RWPE2 (cell line): ENCODE measurements around the gene ALG9.
A peak's percentile ranks its signal among the peaks of the same experiment; 100 is the strongest.

Experiments used
- ATAC-seq: fragments of 200-7000 bp; cut with Tn5 transposase; 3 replicates; pipeline ENCODE4 v1.9.1; 2021; ENCODE audit warnings: low read depth
- DNase-seq: peaks from one replicate; pipeline ENCODE4 v3.0.0-alpha.2; 2020; ENCODE audit warnings: low spot score
- H3K27ac ChIP-seq: fragments of 450-650 bp; 2 replicates; pipeline ENCODE4 v1.5.1; 2017; ENCODE audit warnings: mild to moderate bottlenecking; ENCODE audit not compliant: poor library complexity, severe bottlenecking
- H3K27me3 ChIP-seq: fragments of 250-450 bp; sonication (Bioruptor Pico); 2 replicates; pipeline ENCODE4 v1.5.1; 2021; ENCODE audit warnings: mild to moderate bottlenecking, moderate library complexity; ENCODE audit not compliant: insufficient read depth, poor library complexity, severe bottlenecking
- H3K36me3 ChIP-seq: fragments of 250-450 bp; sonication (Bioruptor Pico); 2 replicates; pipeline ENCODE4 v1.5.1; 2020; ENCODE audit warnings: low read depth, mild to moderate bottlenecking, moderate library complexity
- H3K4me1 ChIP-seq: fragments of 250-450 bp; sonication (Bioruptor Pico); 2 replicates; pipeline ENCODE4 v1.5.1; 2021; ENCODE audit warnings: mild to moderate bottlenecking, moderate library complexity; ENCODE audit not compliant: insufficient read depth, poor library complexity, severe bottlenecking
- H3K4me3 ChIP-seq: fragments of 250-450 bp; sonication (Bioruptor Pico); 2 replicates; pipeline ENCODE4 v1.5.1; 2021; ENCODE audit warnings: mild to moderate bottlenecking, moderate library complexity; ENCODE audit not compliant: severe bottlenecking
- H3K9me3 ChIP-seq: fragments of 250-450 bp; sonication (Bioruptor Pico); 2 replicates; pipeline ENCODE4 v1.5.1; 2021; ENCODE audit warnings: mild to moderate bottlenecking, moderate library complexity; ENCODE audit not compliant: severe bottlenecking
- TF ChIP-seq, protein P1 (sequence below): fragments of 450-650 bp; IDR thresholded peaks from one replicate; pipeline ENCODE4 v1.5.1; 2017; ENCODE audit warnings: mild to moderate bottlenecking, moderate library complexity; ENCODE audit not compliant: poor library complexity, severe bottlenecking

Gene ALG9

DNA sequence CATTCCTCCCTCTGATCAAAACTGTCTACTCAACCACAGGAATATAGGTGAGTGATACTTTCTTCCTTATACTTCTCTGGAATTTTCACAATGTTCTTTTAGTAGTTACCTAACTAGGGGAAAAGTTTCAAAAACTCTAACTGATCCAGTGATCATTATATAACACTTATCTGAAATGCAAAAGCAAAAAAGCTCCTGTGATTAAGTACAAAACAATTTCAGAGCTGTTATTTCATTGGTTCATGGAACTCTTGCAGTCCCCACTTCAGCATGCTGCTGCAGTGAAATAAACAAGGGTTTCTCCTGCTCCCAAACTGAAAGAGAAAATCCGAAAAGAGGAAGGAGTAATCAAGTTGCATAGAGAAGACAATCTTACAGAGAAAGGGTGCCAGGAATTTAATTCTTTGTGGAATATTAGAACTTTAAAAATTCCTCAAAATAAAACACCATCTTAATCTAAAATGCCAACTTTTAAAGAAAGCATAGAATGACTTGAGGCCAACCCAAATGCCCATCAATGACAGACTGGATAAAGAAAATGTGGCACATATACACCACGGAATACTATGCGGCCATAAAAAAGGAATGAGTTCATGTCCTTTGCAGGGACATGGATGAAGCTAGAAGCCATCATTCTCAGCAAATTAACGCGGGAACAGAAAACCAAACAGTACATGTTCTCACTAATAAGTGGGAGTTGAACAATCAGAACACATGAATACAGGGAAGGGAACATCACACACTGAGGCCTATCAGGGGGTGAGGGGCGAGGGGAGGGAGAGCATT lies 125.5 kb downstream of the ALG9 start:
- Histone ChIP-seq H3K4me3 (no peak overlapping the region), H3K27ac (peak overlapping the region; percentile 68)
- TF ChIP-seq, protein P1, sequence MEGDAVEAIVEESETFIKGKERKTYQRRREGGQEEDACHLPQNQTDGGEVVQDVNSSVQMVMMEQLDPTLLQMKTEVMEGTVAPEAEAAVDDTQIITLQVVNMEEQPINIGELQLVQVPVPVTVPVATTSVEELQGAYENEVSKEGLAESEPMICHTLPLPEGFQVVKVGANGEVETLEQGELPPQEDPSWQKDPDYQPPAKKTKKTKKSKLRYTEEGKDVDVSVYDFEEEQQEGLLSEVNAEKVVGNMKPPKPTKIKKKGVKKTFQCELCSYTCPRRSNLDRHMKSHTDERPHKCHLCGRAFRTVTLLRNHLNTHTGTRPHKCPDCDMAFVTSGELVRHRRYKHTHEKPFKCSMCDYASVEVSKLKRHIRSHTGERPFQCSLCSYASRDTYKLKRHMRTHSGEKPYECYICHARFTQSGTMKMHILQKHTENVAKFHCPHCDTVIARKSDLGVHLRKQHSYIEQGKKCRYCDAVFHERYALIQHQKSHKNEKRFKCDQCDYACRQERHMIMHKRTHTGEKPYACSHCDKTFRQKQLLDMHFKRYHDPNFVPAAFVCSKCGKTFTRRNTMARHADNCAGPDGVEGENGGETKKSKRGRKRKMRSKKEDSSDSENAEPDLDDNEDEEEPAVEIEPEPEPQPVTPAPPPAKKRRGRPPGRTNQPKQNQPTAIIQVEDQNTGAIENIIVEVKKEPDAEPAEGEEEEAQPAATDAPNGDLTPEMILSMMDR = no peak

GRCh38 chr11:111743700-111744099 lies 127.7 kb downstream of the ALG9 start:
- H3K36me3 ChIP-seq = peaks cover 83% of the 10 kb centered on the region
- H3K27ac ChIP-seq = no peak overlapping the region

More for the DNA sequence above, 125.5 kb downstream of the ALG9 start:
- no peak for DNase-seq
- Histone ChIP-seq H3K9me3 (no peaks in the 10 kb centered on the region), H3K36me3 (peaks cover 88% of the 10 kb centered on the region), H3K27me3 (no peaks in the 10 kb centered on the region), H3K4me1 (peaks cover 12% of the 10 kb centered on the region)
- ATAC-seq = peak; percentile 32; the same call in 2 of the 3 replicates

DNA sequence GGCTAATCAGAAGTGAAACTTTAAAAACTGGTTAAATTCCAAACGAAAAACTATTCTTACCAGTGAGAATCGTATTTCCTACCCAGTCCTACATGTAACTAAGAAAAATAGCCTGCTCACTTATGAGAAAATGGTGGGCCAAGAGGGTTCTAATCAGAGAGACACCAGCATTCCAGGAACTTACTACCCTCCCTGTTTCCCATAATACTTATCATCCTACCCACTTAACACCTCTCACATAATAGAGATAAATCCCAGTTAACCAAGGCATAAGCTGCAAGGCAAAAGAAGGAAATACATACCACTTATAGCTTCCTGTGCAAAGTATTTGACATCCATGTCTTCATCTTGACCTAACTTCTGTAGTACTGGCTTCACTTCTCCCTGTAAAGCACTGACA lies 129.6 kb downstream of the ALG9 start:
- no peak for ATAC-seq
- Histone ChIP-seq H3K36me3 (peaks cover 67% of the 10 kb centered on the region), H3K27ac (no peak overlapping the region), H3K27me3 (no peaks in the 10 kb centered on the region), H3K9me3 (no peaks in the 10 kb centered on the region), H3K4me1 (peaks cover 12% of the 10 kb centered on the region), H3K4me3 (no peak overlapping the region)
- no peak for DNase-seq
- TF ChIP-seq, protein P1 = no peak

More at GRCh38 chr11:111743700-111744099, 127.7 kb downstream of the ALG9 start:
- no peaks in the 10 kb centered on the region for H3K27me3 ChIP-seq
- TF ChIP-seq, protein P1 = no peak
- H3K4me1 ChIP-seq = peaks cover 12% of the 10 kb centered on the region
- H3K9me3 ChIP-seq = no peaks in the 10 kb centered on the region
- DNase-seq (no peak), ATAC-seq (no peak)
- H3K4me3 ChIP-seq = no peak overlapping the region

DNA sequence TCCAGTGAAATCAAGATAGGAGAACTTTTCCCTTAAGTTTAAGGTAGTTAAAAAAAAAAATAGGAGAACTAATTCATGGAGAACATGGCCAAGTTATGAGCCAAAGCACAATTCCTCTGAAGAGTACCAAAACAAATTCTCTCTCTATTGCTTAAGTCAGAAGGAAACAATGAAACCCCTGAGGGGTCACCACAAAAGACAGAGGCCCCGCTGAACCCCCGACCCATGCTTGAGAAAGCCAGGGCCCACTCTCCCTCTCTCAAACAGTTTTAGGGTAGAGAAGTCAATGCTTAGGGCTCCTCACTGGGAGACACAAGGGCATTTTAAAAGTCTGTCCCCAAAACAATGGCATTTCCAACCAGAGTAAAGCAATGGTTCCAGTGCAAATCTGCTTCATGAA lies 132.1 kb downstream of the ALG9 start:
- Histone ChIP-seq H3K36me3 (peaks cover 48% of the 10 kb centered on the region), H3K27ac (no peak overlapping the region)

More for the DNA sequence above, 132.1 kb downstream of the ALG9 start:
- ATAC-seq (no peak), DNase-seq (no peak)
- TF ChIP-seq, protein P1 = no peak
- Histone ChIP-seq H3K27me3 (no peaks in the 10 kb centered on the region), H3K9me3 (no peaks in the 10 kb centered on the region), H3K4me1 (peaks cover 18% of the 10 kb centered on the region), H3K4me3 (no peak overlapping the region)
